GM12801 (cell line): ENCODE measurements around the gene ACTR6.

ENCODE experiments used
- TF ChIP-seq, protein P1 (sequence below): IDR thresholded peaks from one replicate; pipeline ENCODE4 v1.5.1; 2011; ENCODE audit warnings: control low read depth; ENCODE audit not compliant: insufficient read length; ENCODE audit errors: extremely low read depth

Gene ACTR6

DNA sequence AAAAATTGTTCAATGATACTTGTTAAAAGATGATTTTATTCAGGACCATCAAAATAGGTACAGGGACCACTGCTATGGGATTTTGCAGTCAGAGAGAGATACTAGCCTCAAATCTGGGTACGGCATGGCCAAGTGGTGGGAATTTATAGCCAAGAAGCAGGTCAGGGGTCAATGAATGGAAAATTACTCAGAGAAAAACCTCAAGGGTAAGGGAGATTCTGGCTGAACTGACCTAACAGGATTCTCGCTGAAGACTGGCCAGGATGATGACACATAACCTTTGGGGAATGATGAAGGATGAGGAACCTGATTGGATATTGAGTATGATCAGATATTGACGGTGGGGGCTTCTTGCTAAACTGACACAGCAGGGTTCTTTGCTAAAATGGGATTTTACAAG is 33.6 kb downstream of the ACTR6 start:
- TF ChIP-seq, protein P1, sequence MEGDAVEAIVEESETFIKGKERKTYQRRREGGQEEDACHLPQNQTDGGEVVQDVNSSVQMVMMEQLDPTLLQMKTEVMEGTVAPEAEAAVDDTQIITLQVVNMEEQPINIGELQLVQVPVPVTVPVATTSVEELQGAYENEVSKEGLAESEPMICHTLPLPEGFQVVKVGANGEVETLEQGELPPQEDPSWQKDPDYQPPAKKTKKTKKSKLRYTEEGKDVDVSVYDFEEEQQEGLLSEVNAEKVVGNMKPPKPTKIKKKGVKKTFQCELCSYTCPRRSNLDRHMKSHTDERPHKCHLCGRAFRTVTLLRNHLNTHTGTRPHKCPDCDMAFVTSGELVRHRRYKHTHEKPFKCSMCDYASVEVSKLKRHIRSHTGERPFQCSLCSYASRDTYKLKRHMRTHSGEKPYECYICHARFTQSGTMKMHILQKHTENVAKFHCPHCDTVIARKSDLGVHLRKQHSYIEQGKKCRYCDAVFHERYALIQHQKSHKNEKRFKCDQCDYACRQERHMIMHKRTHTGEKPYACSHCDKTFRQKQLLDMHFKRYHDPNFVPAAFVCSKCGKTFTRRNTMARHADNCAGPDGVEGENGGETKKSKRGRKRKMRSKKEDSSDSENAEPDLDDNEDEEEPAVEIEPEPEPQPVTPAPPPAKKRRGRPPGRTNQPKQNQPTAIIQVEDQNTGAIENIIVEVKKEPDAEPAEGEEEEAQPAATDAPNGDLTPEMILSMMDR: no peak

DNA sequence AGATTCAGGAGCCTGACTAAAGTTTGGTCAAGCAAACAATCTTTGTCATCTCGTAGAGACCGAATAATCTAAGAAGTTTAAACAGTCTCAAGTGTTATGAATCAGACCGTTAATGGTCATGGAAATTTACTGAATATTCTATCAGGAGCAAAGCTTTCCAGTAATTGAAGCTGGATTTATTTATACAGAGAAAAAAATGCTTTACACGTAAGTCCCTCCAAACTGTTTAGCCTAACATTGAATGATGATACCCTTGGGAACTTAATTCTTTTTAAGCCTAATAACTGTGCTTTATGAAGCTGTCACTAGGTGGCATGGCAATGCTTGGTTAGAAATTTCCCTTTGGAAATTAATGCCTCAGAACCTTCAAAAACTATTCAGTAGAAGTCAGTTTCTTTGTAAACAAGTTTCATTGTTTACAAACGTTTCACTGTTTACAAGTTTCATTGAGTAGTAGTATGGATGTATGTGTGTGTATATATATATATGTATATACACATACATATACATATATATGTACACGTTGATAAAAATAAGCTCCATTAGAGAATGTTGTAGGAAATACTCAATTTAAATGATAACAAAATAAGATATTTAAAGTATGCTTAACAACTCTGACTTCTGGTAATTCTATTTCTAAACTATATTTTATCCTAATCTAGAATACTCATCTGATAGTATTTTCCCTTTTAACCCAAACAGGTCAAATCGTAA is 34.1 kb downstream of the ACTR6 start:
- TF ChIP-seq, protein P1: no peak

DNA sequence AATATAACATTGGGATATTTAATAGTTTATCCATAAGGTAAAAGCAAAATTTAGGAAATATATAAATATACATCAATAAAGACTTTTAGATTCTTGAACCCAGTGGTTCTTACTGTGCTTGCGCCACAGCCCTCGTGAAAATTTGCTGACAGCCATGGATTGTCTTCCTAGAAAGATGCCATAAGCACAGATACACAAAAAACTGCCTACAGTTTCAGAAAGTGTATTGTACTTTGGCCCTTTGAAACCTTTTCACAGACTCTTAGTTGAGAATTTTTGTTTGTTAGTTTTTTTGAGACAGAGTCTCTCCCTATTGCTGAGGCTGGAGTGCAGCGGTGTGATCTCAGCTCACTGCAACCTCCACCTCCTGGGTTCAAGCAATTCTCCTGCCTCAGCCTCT is 38.2 kb downstream of the ACTR6 start:
- TF ChIP-seq, protein P1: no peak

DNA sequence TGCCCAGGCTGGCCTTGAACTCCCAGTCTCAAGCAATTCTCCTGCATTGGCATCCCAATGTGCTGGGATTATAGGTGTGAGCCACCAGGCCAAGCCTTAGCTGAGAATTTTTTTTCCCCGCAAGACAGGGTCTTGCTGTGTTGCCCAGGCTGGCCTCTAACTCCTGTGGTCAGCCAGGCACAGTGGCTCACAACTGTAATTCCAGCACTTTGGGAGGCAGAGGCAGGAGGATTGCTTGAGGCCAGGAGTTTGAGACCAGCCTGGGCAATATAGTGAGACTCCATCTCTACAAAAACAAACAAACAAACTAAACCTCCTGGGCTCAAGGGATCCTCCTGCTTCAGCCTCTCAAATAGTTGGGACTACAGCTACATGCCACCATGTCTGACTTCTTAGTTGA is 39.0 kb downstream of the ACTR6 start:
- TF ChIP-seq, protein P1: no peak

- TF ChIP-seq, protein P1: no peak
Measured at GRCh38 chr12:100243137-100243536, 42.5 kb downstream of the ACTR6 start.

DNA sequence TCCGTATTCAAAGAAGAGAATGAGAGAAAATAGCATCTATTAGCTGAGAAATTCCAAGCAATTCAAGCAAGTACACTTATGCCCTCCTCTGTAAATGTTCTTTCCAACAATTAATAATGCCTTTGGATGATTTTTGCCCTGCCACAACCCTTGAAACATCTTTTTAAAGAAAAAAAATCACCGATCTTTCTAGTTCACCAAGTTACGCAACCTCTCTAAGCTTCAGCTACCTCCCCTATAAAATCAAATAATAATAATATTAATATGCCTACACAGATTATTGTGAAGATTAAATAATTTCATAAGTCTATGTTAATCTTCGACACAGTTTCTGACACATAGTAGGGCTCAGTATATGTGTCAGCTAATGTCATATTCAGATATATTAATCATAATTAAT is 47.1 kb downstream of the ACTR6 start:
- TF ChIP-seq, protein P1: no peak

GRCh38 chr12:100248886-100249285 is 48.3 kb downstream of the ACTR6 start:
- TF ChIP-seq, protein P1: no peak
